ENCODE results near the gene ATP9B. TPM values are rescaled to one million over a fixed set of nuclear protein-coding genes. Genes with fewer than 3 reads are reported as not detected.
"Not testable (repeated sequence)": the region's sequence is repeated elsewhere in the genome, so short reads cannot be mapped to it uniquely, and the experiment has no call there.

ATP9B gene
- total RNA-seq, 3 donors from 2014 or later (not counting 1 experiment from before 2014, with no cell fraction given), result 66.0 to 78.9 (median 68.0) TPM

GRCh38 chr18:79278896-79279295 lies 209.7 kb downstream of the ATP9B start:
- H3K27me3 ChIP-seq (ENCODE audit: control insufficient read depth, insufficient read depth, low read length), result no peaks in the 10 kb centered on the region
- no peaks in the 10 kb centered on the region for H3K27me3 Mint-ChIP-seq (ENCODE audit: low read depth in 2 of 2)
- peaks cover 12% of the 10 kb centered on the region for H3K36me3 ChIP-seq (ENCODE audit: control insufficient read depth, insufficient read depth, low read length)
- H3K36me3 Mint-ChIP-seq, result no peaks in the 10 kb centered on the region
- H3K4me3 ChIP-seq (ENCODE audit: low read length), result no peak overlapping the region
- no peak overlapping the region for H3K4me3 Mint-ChIP-seq
- TF ChIP-seq, protein P1, sequence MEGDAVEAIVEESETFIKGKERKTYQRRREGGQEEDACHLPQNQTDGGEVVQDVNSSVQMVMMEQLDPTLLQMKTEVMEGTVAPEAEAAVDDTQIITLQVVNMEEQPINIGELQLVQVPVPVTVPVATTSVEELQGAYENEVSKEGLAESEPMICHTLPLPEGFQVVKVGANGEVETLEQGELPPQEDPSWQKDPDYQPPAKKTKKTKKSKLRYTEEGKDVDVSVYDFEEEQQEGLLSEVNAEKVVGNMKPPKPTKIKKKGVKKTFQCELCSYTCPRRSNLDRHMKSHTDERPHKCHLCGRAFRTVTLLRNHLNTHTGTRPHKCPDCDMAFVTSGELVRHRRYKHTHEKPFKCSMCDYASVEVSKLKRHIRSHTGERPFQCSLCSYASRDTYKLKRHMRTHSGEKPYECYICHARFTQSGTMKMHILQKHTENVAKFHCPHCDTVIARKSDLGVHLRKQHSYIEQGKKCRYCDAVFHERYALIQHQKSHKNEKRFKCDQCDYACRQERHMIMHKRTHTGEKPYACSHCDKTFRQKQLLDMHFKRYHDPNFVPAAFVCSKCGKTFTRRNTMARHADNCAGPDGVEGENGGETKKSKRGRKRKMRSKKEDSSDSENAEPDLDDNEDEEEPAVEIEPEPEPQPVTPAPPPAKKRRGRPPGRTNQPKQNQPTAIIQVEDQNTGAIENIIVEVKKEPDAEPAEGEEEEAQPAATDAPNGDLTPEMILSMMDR (IDR thresholded peaks at IDR 0.05), result no peak
- peaks cover 8% of the 10 kb centered on the region for H3K4me1 ChIP-seq (ENCODE audit: control insufficient read depth, insufficient read depth, low read length)
- WGBS (ENCODE audit: insufficient coverage), result 95% methylated on average over 11 of the region's 11 CpGs
- peaks cover 15 to 22% of the 10 kb centered on the region in 2 donors for H3K4me1 Mint-ChIP-seq
- H3K9me3 Mint-ChIP-seq, result no peaks in the 10 kb centered on the region
- no peak overlapping the region for H3K27ac Mint-ChIP-seq
- ATAC-seq, result no peak
- H3K27ac ChIP-seq (ENCODE audit: low read length), result no peak overlapping the region
- no peaks in the 10 kb centered on the region for H3K9me3 ChIP-seq (ENCODE audit: control insufficient read depth, insufficient read depth, low read length)
- DNase-seq, result no peak
- intact Hi-C loops (cut with micrococcal nuclease), result no loop called here

- intact Hi-C loops (cut with micrococcal nuclease), result no loop called here
- WGBS (ENCODE audit: insufficient coverage), result 97% methylated on average over 11 of the region's 11 CpGs
- H3K36me3 Mint-ChIP-seq, result no peaks in the 10 kb centered on the region
Measured at GRCh38 chr18:79283131-79283810, 214.1 kb downstream of the ATP9B start.

GRCh38 chr18:79283929-79284328 lies 214.7 kb downstream of the ATP9B start:
- Mint-ChIP-seq H3K36me3 (no peaks in the 10 kb centered on the region), H3K4me1 (peaks cover 4 to 5% of the 10 kb centered on the region in 2 donors), H3K27ac (no peak overlapping the region), H3K27me3 (ENCODE audit: low read depth in 2 of 2) (no peaks in the 10 kb centered on the region), H3K4me3 (no peak overlapping the region), H3K9me3 (peaks cover 0 to 2% of the 10 kb centered on the region in 2 donors)
- intact Hi-C loops (cut with micrococcal nuclease), result no loop called here
- TF ChIP-seq, protein P1 (IDR thresholded peaks at IDR 0.05), result no peak
- H3K4me1 ChIP-seq (ENCODE audit: control insufficient read depth, insufficient read depth, low read length), result no peaks in the 10 kb centered on the region
- H3K36me3 ChIP-seq (ENCODE audit: control insufficient read depth, insufficient read depth, low read length), result peaks cover 8% of the 10 kb centered on the region
- no peak overlapping the region for H3K4me3 ChIP-seq (ENCODE audit: low read length)
- no peaks in the 10 kb centered on the region for H3K9me3 ChIP-seq (ENCODE audit: control insufficient read depth, insufficient read depth, low read length)
- WGBS (ENCODE audit: insufficient coverage), result 89% methylated on average over 3 of the region's 4 CpGs
- no peak for DNase-seq
- H3K27me3 ChIP-seq (ENCODE audit: control insufficient read depth, insufficient read depth, low read length), result no peaks in the 10 kb centered on the region
- no peak overlapping the region for H3K27ac ChIP-seq (ENCODE audit: low read length)
- ATAC-seq, result no peak

More at GRCh38 chr18:79283131-79283810, 214.1 kb downstream of the ATP9B start:
- H3K4me1 Mint-ChIP-seq, result peaks cover 4 to 5% of the 10 kb centered on the region in 2 donors
- H3K27me3 ChIP-seq (ENCODE audit: control insufficient read depth, insufficient read depth, low read length), result no peaks in the 10 kb centered on the region
- TF ChIP-seq, protein P1 (IDR thresholded peaks at IDR 0.05), result no peak
- peaks cover 0 to 2% of the 10 kb centered on the region in 2 donors for H3K9me3 Mint-ChIP-seq
- no peak overlapping the region for H3K4me3 Mint-ChIP-seq
- no peak overlapping the region for H3K27ac Mint-ChIP-seq
- ATAC-seq (no peak), DNase-seq (no peak)
- H3K4me3 ChIP-seq (ENCODE audit: low read length), result no peak overlapping the region
- H3K27ac ChIP-seq (ENCODE audit: low read length), result no peak overlapping the region
- H3K36me3 ChIP-seq (ENCODE audit: control insufficient read depth, insufficient read depth, low read length), result peaks cover 11% of the 10 kb centered on the region
- no peaks in the 10 kb centered on the region for H3K4me1 ChIP-seq (ENCODE audit: control insufficient read depth, insufficient read depth, low read length)
- H3K27me3 Mint-ChIP-seq (ENCODE audit: low read depth in 2 of 2), result no peaks in the 10 kb centered on the region
- no peaks in the 10 kb centered on the region for H3K9me3 ChIP-seq (ENCODE audit: control insufficient read depth, insufficient read depth, low read length)

DNA sequence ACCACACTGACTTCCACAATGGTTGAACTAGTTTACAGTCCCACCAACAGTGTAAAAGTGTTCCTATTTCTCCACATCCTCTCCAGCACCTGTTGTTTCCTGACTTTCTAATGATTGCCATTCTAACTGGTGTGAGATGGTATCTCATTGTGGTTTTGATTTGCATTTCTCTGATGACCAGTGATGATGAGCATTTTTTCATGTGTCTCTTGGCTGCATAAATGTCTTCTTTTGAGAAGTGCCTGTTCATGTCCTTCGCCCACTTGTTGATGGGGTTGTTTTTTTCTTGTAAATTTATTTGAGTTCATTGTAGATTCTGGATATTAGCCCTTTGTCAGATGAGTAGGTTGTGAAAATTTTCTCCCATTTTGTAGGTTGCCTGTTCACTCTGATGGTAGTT lies 216.0 kb downstream of the ATP9B start:
- H3K4me3 Mint-ChIP-seq; DNase-seq; H3K36me3 ChIP-seq (ENCODE audit: control insufficient read depth, insufficient read depth, low read length); H3K9me3 ChIP-seq (ENCODE audit: control insufficient read depth, insufficient read depth, low read length); intact Hi-C loops (cut with micrococcal nuclease); H3K9me3 Mint-ChIP-seq; H3K27ac Mint-ChIP-seq; ATAC-seq; H3K36me3 Mint-ChIP-seq; H3K27me3 Mint-ChIP-seq (ENCODE audit: low read depth in 2 of 2); H3K4me3 ChIP-seq (ENCODE audit: low read length); H3K27ac ChIP-seq (ENCODE audit: low read length); H3K27me3 ChIP-seq (ENCODE audit: control insufficient read depth, insufficient read depth, low read length); H3K4me1 ChIP-seq (ENCODE audit: control insufficient read depth, insufficient read depth, low read length): not testable (repeated sequence)
- WGBS (ENCODE audit: insufficient coverage), result no CpG with 5 or more reads among the region's 1 CpG
- H3K4me1 Mint-ChIP-seq, result peaks cover 12 to 13% of the 10 kb centered on the region in 2 donors

GRCh38 chr18:79290409-79290808 lies 221.2 kb downstream of the ATP9B start:
- H3K36me3 ChIP-seq (ENCODE audit: control insufficient read depth, insufficient read depth, low read length); H3K27me3 Mint-ChIP-seq (ENCODE audit: low read depth in 2 of 2); H3K9me3 ChIP-seq (ENCODE audit: control insufficient read depth, insufficient read depth, low read length); H3K36me3 Mint-ChIP-seq; intact Hi-C loops (cut with micrococcal nuclease); H3K27ac ChIP-seq (ENCODE audit: low read length); DNase-seq; H3K4me3 ChIP-seq (ENCODE audit: low read length); H3K9me3 Mint-ChIP-seq; H3K27ac Mint-ChIP-seq; H3K27me3 ChIP-seq (ENCODE audit: control insufficient read depth, insufficient read depth, low read length); H3K4me3 Mint-ChIP-seq; ATAC-seq; H3K4me1 ChIP-seq (ENCODE audit: control insufficient read depth, insufficient read depth, low read length): not testable (repeated sequence)
- 98% methylated on average over 15 of the region's 15 CpGs for WGBS (ENCODE audit: insufficient coverage)
- H3K4me1 Mint-ChIP-seq, result peaks cover 13 to 18% of the 10 kb centered on the region in 2 donors

Measured in natural killer cell (primary cell).